RWPE2 (cell line): ENCODE results near the gene ARL6IP5.

Source experiments
- ATAC-seq: fragments of 200-7000 bp; cut with Tn5 transposase; 3 replicates; pipeline ENCODE4 v1.9.1; 2021; ENCODE audit warnings: low read depth
- DNase-seq: peaks from one replicate; pipeline ENCODE4 v3.0.0-alpha.2; 2020; ENCODE audit warnings: low spot score
- H3K27ac ChIP-seq: fragments of 450-650 bp; 2 replicates; pipeline ENCODE4 v1.5.1; 2017; ENCODE audit warnings: mild to moderate bottlenecking; ENCODE audit not compliant: poor library complexity, severe bottlenecking
- H3K27me3 ChIP-seq: fragments of 250-450 bp; sonication (Bioruptor Pico); 2 replicates; pipeline ENCODE4 v1.5.1; 2021; ENCODE audit warnings: mild to moderate bottlenecking, moderate library complexity; ENCODE audit not compliant: insufficient read depth, poor library complexity, severe bottlenecking
- H3K36me3 ChIP-seq: fragments of 250-450 bp; sonication (Bioruptor Pico); 2 replicates; pipeline ENCODE4 v1.5.1; 2020; ENCODE audit warnings: low read depth, mild to moderate bottlenecking, moderate library complexity
- H3K4me1 ChIP-seq: fragments of 250-450 bp; sonication (Bioruptor Pico); 2 replicates; pipeline ENCODE4 v1.5.1; 2021; ENCODE audit warnings: mild to moderate bottlenecking, moderate library complexity; ENCODE audit not compliant: insufficient read depth, poor library complexity, severe bottlenecking
- H3K4me3 ChIP-seq: fragments of 250-450 bp; sonication (Bioruptor Pico); 2 replicates; pipeline ENCODE4 v1.5.1; 2021; ENCODE audit warnings: mild to moderate bottlenecking, moderate library complexity; ENCODE audit not compliant: severe bottlenecking
- H3K9me3 ChIP-seq: fragments of 250-450 bp; sonication (Bioruptor Pico); 2 replicates; pipeline ENCODE4 v1.5.1; 2021; ENCODE audit warnings: mild to moderate bottlenecking, moderate library complexity; ENCODE audit not compliant: severe bottlenecking
- CTCF ChIP-seq: fragments of 450-650 bp; IDR thresholded peaks from one replicate; pipeline ENCODE4 v1.5.1; 2017; ENCODE audit warnings: mild to moderate bottlenecking, moderate library complexity; ENCODE audit not compliant: poor library complexity, severe bottlenecking

Gene ARL6IP5

GRCh38 chr3:69129531-69129930 is 44.8 kb downstream of the ARL6IP5 start:
- no peaks in the 10 kb centered on the region for H3K9me3 ChIP-seq
- H3K4me1 ChIP-seq = no peaks in the 10 kb centered on the region
- H3K27ac ChIP-seq = no peak overlapping the region
- no peak overlapping the region for H3K4me3 ChIP-seq
- DNase-seq (no peak), ATAC-seq (no peak)
- H3K36me3 ChIP-seq = no peaks in the 10 kb centered on the region
- no peak for TF ChIP-seq CTCF
- H3K27me3 ChIP-seq = no peaks in the 10 kb centered on the region

GRCh38 chr3:69130689-69131088 is 46.0 kb downstream of the ARL6IP5 start:
- no peak for DNase-seq
- H3K27me3 ChIP-seq = no peaks in the 10 kb centered on the region
- H3K4me1 ChIP-seq = no peaks in the 10 kb centered on the region
- ATAC-seq = no peak
- no peaks in the 10 kb centered on the region for H3K9me3 ChIP-seq
- no peaks in the 10 kb centered on the region for H3K36me3 ChIP-seq
- no peak for TF ChIP-seq CTCF
- no peak overlapping the region for H3K27ac ChIP-seq
- H3K4me3 ChIP-seq = no peak overlapping the region

- TF ChIP-seq CTCF = no peak
- no peaks in the 10 kb centered on the region for H3K36me3 ChIP-seq
- no peak overlapping the region for H3K27ac ChIP-seq
Observed at GRCh38 chr3:69137005-69137404, 52.3 kb downstream of the ARL6IP5 start.

GRCh38 chr3:69137412-69137811 is 52.7 kb downstream of the ARL6IP5 start:
- H3K27ac ChIP-seq = no peak overlapping the region
- H3K27me3 ChIP-seq = no peaks in the 10 kb centered on the region
- no peaks in the 10 kb centered on the region for H3K36me3 ChIP-seq
- no peak for TF ChIP-seq CTCF
- no peaks in the 10 kb centered on the region for H3K9me3 ChIP-seq
- no peaks in the 10 kb centered on the region for H3K4me1 ChIP-seq
- ATAC-seq (no peak), DNase-seq (no peak)
- no peak overlapping the region for H3K4me3 ChIP-seq

More at GRCh38 chr3:69137005-69137404, 52.3 kb downstream of the ARL6IP5 start:
- Histone ChIP-seq H3K4me3 (no peak overlapping the region), H3K27me3 (no peaks in the 10 kb centered on the region), H3K9me3 (no peaks in the 10 kb centered on the region), H3K4me1 (no peaks in the 10 kb centered on the region)
- DNase-seq (no peak), ATAC-seq (no peak)

GRCh38 chr3:69141313-69141712 is 56.6 kb downstream of the ARL6IP5 start:
- no peaks in the 10 kb centered on the region for H3K9me3 ChIP-seq
- DNase-seq = no peak
- TF ChIP-seq CTCF = no peak
- H3K27ac ChIP-seq = no peak overlapping the region
- no peak overlapping the region for H3K4me3 ChIP-seq
- ATAC-seq = no peak
- no peaks in the 10 kb centered on the region for H3K36me3 ChIP-seq
- no peaks in the 10 kb centered on the region for H3K27me3 ChIP-seq
- H3K4me1 ChIP-seq = peaks cover 8% of the 10 kb centered on the region
